K562 (cell line): ENCODE results near the gene ZNF749. TPM values are rescaled to one million over a fixed set of nuclear protein-coding genes. Genes with fewer than 3 reads are reported as not detected.

Experiments
- BCOR ChIP-seq: fragments of 450-650 bp; IDR thresholded peaks from 2 replicates; pipeline ENCODE4 v1.6.1; 2016
- CEBPB ChIP-seq: fragments of 450-650 bp; IDR thresholded peaks from 2 replicates; pipeline ENCODE4 v1.6.1; 2016; ENCODE audit warnings: missing genetic modification characterization, missing compliant biosample characterization
- FOSL1 ChIP-seq: fragments of 200-800 bp; sonication (Bioruptor generic); conservative IDR thresholded peaks from 2 replicates; pipeline ENCODE4 v1.6.1; 2016; ENCODE audit warnings: missing genetic modification characterization, missing compliant biosample characterization
- HDGF ChIP-seq: fragments of 450-650 bp; IDR thresholded peaks from 2 replicates; pipeline ENCODE4 v1.6.1; 2016
- HSF4 ChIP-seq: fragments of 250-450 bp; sonication (Bioruptor Pico); IDR thresholded peaks from 2 replicates; pipeline ENCODE4 v2.1.2; 2022; ENCODE audit warnings: mild to moderate bottlenecking, moderate library complexity, borderline replicate concordance
- NR2C2 ChIP-seq, 2 experiments: fragments of 200-800 bp in 1 of 2; sonication (Bioruptor generic) in 1 of 2; sonication (generic) in 1 of 2; formaldehyde crosslinking in 1 of 2; IDR thresholded peaks; 2 replicates each; pipeline versions ENCODE4 v1.6.1 to v1.8.0; 2016 to 2022; ENCODE audit warnings: mild to moderate bottlenecking in 1 of 2, missing compliant biosample characterization in 1 of 2, missing genetic modification characterization in 1 of 2, missing genetic modification reagents in 1 of 2
- RAD21 ChIP-seq, 2 experiments: fragments of 250-450 bp in 1 of 2; fragments of 450-650 bp in 1 of 2; sonication (Bioruptor Pico) in 1 of 2; formaldehyde crosslinking in 1 of 2; IDR thresholded peaks in 1 of 2; conservative IDR thresholded peaks in 1 of 2; 2 replicates each; pipeline versions ENCODE4 v1.4.0 to v1.8.0; 2020 to 2022; ENCODE audit warnings: mild to moderate bottlenecking in 2 of 2, moderate library complexity in 1 of 2
- ZNF551 ChIP-seq: fragments of 250-450 bp; sonication (Bioruptor Pico); IDR thresholded peaks from 2 replicates; pipeline ENCODE4 v1.5.0; 2021; ENCODE audit warnings: mild to moderate bottlenecking, moderate library complexity
- polyA plus RNA-seq, 8 experiments: library from polyadenylated mRNA; depleted of rRNA in 4 of 8; stranded (reverse) in 5 of 8; unstranded in 3 of 8; fragments of >200 nt; fragmentation: Nextera tagmentation in 2 of 8; fragmentation: Illumina TruSeq in 1 of 8; extraction: Ambion mirVana in 2 of 8; extraction: Trizol in 1 of 8; gene quantifications; 2 replicates each; pipeline versions ENCODE4 v1.2.1 to v1.2.3, GENCODE V29; 2011 to 2014; ENCODE audit warnings: inconsistent platforms in 1 of 8, missing spikeins in 1 of 8
- total RNA-seq, 7 experiments: library from RNA; depleted of rRNA in 6 of 7; stranded (reverse); fragments of >200 nt in 6 of 7; fragmentation: Illumina TruSeq in 2 of 7; extraction: Trizol in 2 of 7; gene quantifications; 2 replicates each; pipeline versions ENCODE4 v1.2.1 to v1.2.3, GENCODE V29; 2011 to 2021; ENCODE audit warnings: low replicate concordance in 1 of 7
- TF ChIP-seq, protein P1 (sequence below), 3 experiments: IDR thresholded peaks in 2 of 3; conservative IDR thresholded peaks in 1 of 3; 2 replicates each; pipeline ENCODE4 v1.5.1; 2011 to 2012; ENCODE audit warnings: low read length in 3 of 3, mild to moderate bottlenecking in 3 of 3, control low read depth in 2 of 3, improper control_type of control experiment in 1 of 3, inconsistent platforms in 1 of 3, low read depth in 1 of 3, mixed read lengths in 1 of 3, moderate library complexity in 1 of 3; ENCODE audit not compliant: insufficient read depth in 2 of 3
- TF ChIP-seq, protein P2 (sequence below), 2 experiments: fragments of 450-650 bp; IDR thresholded peaks; 2 replicates each; pipeline ENCODE4 v1.6.1; 2016
- TF ChIP-seq, protein P3 (sequence below): fragments of 450-650 bp; formaldehyde crosslinking; IDR thresholded peaks from 2 replicates; pipeline ENCODE4 v1.4.0; 2020; ENCODE audit warnings: mild to moderate bottlenecking
- TF ChIP-seq, protein P4 (sequence below): fragments of 450-650 bp; IDR thresholded peaks from 2 replicates; pipeline ENCODE4 v1.6.1; 2016; ENCODE audit warnings: borderline replicate concordance
- TF ChIP-seq, protein P5 (sequence below): fragments of 450-650 bp; IDR thresholded peaks from 2 replicates; pipeline ENCODE4 v1.6.1; 2017; ENCODE audit warnings: antibody characterized with exemption
- TF ChIP-seq, protein P6 (sequence below): sonication (generic); formaldehyde crosslinking; IDR thresholded peaks from 2 replicates; pipeline ENCODE4 v1.8.0; 2023; ENCODE audit warnings: mild to moderate bottlenecking, missing genetic modification reagents

Gene ZNF749
- total and polyA plus RNA-seq, 9 of the 15 experiments (the other 6 are each of a cell fraction or from before 2014, with no cell fraction given): 5.3 to 33.2 (median 15.0) TPM

DNA sequence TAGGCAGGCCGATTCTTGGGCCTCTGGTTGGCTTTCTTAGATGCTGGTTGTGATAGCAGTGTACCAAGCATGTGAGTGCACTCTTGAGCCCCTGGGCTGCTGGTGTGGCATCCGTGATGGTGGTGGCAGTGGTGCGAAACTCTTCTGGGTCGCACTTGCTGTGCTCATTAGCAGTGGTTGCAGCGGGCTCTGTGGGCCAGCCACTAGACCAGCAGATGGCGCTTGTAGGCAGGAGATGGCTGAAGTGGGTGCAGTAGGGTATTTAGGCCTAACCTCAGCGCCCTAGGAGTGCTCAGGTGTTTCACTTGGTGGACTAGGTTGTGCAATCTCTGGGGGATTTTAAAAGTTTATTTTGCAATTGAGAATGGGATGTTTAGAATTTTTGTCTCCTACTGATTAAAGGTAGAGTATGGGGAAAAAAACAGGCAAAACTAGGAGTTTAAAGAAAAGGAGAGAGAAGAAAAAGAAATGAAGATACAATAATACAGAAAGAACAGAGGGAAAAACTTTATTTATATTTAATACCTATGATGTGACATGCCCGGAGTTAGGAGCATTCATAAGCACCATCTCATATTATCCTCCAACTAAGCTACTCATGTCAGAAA lies 28.5 kb upstream of the ZNF749 start (continued):
- TF ChIP-seq, protein P1, sequence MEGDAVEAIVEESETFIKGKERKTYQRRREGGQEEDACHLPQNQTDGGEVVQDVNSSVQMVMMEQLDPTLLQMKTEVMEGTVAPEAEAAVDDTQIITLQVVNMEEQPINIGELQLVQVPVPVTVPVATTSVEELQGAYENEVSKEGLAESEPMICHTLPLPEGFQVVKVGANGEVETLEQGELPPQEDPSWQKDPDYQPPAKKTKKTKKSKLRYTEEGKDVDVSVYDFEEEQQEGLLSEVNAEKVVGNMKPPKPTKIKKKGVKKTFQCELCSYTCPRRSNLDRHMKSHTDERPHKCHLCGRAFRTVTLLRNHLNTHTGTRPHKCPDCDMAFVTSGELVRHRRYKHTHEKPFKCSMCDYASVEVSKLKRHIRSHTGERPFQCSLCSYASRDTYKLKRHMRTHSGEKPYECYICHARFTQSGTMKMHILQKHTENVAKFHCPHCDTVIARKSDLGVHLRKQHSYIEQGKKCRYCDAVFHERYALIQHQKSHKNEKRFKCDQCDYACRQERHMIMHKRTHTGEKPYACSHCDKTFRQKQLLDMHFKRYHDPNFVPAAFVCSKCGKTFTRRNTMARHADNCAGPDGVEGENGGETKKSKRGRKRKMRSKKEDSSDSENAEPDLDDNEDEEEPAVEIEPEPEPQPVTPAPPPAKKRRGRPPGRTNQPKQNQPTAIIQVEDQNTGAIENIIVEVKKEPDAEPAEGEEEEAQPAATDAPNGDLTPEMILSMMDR (IDR thresholded peaks at IDR 0.05 in 2 of 3, conservative IDR thresholded peaks at IDR 0.05 in 1 of 3; ENCODE audit: insufficient read depth in 2 of 3, low read depth in 1 of 3, low read length in 3 of 3): peak; percentile 72 to 75 (median 74)
- peak; percentile 11 to 80; a peak in 2 of 4 replicates for TF ChIP-seq RAD21 (CRISPR knock-in tag; conservative IDR thresholded peaks at IDR 0.05 in 1 of 2, IDR thresholded peaks at IDR 0.05 in 1 of 2)
- no peak for TF ChIP-seq FOSL1
- TF ChIP-seq, protein P2, sequence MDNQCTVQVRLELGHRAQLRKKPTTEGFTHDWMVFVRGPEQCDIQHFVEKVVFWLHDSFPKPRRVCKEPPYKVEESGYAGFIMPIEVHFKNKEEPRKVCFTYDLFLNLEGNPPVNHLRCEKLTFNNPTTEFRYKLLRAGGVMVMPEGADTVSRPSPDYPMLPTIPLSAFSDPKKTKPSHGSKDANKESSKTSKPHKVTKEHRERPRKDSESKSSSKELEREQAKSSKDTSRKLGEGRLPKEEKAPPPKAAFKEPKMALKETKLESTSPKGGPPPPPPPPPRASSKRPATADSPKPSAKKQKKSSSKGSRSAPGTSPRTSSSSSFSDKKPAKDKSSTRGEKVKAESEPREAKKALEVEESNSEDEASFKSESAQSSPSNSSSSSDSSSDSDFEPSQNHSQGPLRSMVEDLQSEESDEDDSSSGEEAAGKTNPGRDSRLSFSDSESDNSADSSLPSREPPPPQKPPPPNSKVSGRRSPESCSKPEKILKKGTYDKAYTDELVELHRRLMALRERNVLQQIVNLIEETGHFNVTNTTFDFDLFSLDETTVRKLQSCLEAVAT (IDR thresholded peaks at IDR 0.05): no peak
- no peak for TF ChIP-seq NR2C2 (CRISPR knock-in tag; IDR thresholded peaks at IDR 0.05)
- TF ChIP-seq NR2C2 (tag; IDR thresholded peaks at IDR 0.05): no peak
- no peak for TF ChIP-seq HSF4 (CRISPR knock-in tag)
- peak; percentile 67 for TF ChIP-seq CEBPB (tag)
- TF ChIP-seq BCOR: no peak
- TF ChIP-seq, protein P3, sequence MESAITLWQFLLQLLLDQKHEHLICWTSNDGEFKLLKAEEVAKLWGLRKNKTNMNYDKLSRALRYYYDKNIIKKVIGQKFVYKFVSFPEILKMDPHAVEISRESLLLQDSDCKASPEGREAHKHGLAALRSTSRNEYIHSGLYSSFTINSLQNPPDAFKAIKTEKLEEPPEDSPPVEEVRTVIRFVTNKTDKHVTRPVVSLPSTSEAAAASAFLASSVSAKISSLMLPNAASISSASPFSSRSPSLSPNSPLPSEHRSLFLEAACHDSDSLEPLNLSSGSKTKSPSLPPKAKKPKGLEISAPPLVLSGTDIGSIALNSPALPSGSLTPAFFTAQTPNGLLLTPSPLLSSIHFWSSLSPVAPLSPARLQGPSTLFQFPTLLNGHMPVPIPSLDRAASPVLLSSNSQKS: no peak
- TF ChIP-seq, protein P4, sequence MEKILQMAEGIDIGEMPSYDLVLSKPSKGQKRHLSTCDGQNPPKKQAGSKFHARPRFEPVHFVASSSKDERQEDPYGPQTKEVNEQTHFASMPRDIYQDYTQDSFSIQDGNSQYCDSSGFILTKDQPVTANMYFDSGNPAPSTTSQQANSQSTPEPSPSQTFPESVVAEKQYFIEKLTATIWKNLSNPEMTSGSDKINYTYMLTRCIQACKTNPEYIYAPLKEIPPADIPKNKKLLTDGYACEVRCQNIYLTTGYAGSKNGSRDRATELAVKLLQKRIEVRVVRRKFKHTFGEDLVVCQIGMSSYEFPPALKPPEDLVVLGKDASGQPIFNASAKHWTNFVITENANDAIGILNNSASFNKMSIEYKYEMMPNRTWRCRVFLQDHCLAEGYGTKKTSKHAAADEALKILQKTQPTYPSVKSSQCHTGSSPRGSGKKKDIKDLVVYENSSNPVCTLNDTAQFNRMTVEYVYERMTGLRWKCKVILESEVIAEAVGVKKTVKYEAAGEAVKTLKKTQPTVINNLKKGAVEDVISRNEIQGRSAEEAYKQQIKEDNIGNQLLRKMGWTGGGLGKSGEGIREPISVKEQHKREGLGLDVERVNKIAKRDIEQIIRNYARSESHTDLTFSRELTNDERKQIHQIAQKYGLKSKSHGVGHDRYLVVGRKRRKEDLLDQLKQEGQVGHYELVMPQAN: no peak
- TF ChIP-seq ZNF551 (CRISPR knock-in tag): no peak
- no peak for TF ChIP-seq HDGF
- TF ChIP-seq, protein P5, sequence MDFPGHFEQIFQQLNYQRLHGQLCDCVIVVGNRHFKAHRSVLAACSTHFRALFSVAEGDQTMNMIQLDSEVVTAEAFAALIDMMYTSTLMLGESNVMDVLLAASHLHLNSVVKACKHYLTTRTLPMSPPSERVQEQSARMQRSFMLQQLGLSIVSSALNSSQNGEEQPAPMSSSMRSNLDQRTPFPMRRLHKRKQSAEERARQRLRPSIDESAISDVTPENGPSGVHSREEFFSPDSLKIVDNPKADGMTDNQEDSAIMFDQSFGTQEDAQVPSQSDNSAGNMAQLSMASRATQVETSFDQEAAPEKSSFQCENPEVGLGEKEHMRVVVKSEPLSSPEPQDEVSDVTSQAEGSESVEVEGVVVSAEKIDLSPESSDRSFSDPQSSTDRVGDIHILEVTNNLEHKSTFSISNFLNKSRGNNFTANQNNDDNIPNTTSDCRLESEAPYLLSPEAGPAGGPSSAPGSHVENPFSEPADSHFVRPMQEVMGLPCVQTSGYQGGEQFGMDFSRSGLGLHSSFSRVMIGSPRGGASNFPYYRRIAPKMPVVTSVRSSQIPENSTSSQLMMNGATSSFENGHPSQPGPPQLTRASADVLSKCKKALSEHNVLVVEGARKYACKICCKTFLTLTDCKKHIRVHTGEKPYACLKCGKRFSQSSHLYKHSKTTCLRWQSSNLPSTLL: no peak
- TF ChIP-seq, protein P6, sequence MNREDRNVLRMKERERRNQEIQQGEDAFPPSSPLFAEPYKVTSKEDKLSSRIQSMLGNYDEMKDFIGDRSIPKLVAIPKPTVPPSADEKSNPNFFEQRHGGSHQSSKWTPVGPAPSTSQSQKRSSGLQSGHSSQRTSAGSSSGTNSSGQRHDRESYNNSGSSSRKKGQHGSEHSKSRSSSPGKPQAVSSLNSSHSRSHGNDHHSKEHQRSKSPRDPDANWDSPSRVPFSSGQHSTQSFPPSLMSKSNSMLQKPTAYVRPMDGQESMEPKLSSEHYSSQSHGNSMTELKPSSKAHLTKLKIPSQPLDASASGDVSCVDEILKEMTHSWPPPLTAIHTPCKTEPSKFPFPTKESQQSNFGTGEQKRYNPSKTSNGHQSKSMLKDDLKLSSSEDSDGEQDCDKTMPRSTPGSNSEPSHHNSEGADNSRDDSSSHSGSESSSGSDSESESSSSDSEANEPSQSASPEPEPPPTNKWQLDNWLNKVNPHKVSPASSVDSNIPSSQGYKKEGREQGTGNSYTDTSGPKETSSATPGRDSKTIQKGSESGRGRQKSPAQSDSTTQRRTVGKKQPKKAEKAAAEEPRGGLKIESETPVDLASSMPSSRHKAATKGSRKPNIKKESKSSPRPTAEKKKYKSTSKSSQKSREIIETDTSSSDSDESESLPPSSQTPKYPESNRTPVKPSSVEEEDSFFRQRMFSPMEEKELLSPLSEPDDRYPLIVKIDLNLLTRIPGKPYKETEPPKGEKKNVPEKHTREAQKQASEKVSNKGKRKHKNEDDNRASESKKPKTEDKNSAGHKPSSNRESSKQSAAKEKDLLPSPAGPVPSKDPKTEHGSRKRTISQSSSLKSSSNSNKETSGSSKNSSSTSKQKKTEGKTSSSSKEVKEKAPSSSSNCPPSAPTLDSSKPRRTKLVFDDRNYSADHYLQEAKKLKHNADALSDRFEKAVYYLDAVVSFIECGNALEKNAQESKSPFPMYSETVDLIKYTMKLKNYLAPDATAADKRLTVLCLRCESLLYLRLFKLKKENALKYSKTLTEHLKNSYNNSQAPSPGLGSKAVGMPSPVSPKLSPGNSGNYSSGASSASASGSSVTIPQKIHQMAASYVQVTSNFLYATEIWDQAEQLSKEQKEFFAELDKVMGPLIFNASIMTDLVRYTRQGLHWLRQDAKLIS (CRISPR knock-in tag): no peak
